Hematopoietic multipotent progenitor cell treated with erythropoietin and hydrocortisone succinate and interleukin-3 and kit ligand, for 4 days (in vitro differentiated cells): ENCODE data around the gene WDR86.

ENCODE experiments used
- DNase-seq: peaks from one replicate; pipeline ENCODE4 v3.0.0-alpha.2; 2015

WDR86 gene

GRCh38 chr7:151345576-151346469, 64.0 kb downstream of the WDR86 start:
- no peak for DNase-seq

DNA sequence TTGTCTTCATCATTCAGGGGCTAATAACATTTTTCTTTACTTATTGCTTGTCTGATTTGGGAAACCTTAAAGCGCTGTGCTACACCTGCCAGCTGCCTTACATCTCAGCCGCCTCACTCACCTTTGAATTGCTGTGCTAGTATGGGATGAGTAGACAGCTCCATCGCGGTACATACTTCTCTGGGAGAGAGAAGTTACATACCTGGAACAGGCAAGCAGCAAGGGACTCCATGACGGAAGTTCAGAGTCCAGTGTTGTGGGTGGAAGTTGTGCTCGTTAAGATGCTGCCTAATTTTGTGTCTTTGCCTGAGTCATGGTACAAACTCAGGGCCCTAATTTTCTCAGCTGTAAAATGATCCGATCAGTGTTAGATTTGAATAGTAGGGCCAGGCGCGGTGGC, 66.3 kb downstream of the WDR86 start:
- DNase-seq, result no peak

DNA sequence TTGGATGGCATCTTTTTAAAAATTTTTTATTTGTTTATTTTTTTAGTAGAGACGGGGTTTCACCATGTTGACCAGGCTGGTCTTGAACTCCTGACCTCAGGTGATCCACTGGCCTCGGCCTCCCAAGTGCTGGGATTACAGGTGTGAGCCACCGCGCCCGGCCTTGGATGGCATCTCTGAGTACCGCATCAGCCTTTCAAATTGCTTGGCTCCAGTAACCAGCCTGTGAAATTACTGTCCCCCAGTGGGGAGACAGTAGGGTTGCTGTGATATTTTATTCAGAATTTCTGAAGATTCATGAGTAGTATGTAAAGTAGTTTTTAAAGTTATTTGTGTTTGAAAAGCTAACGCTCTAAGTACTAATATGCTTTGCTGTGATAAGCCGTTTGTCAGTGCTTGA, 67.0 kb downstream of the WDR86 start:
- peak; percentile 29 for DNase-seq

GRCh38 chr7:151342102-151342646, 67.7 kb downstream of the WDR86 start:
- DNase-seq, result no peak

GRCh38 chr7:151341357-151342101, 68.3 kb downstream of the WDR86 start, which contains the start of gene NUB1:
TSS of gene NUB1 (plus strand) at chr7:151341812. CDS start at chr7:151345350, 3,538 bp downstream.
- peak; percentile 94 for DNase-seq

DNA sequence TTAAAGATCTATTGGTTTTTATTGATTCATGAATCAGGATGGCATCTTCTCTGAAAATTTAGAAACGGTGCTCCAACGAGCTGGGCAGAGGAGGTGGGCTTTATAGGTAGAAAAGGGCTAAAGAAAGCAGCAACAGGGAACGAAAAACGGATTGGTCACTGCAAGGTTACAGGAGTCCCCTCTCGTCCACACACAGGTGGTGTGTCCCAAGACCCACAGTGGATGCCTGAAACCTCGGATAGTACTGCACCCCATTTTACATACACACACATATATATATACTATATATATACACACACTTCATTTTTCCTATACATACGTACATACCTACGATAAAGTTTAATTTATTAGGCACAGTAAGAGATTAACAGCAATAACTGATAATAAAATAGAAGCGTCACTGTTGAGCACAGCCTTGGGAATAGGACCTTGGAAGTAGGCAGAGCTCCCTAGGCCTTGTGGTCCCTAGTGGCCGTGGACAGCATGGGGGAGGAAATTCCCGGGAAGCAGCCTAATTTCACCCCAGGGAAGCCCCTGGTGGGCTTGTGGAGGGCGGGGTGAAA, 69.0 kb downstream of the WDR86 start:
- no peak for DNase-seq

GRCh38 chr7:151339651-151340382, 70.0 kb downstream of the WDR86 start:
- peak; percentile 45 for DNase-seq

GRCh38 chr7:151338809-151339208, 71.0 kb downstream of the WDR86 start:
- DNase-seq, result no peak

GRCh38 chr7:151337346-151337745, 72.5 kb downstream of the WDR86 start:
- DNase-seq, result no peak

- DNase-seq, result no peak
Observed at GRCh38 chr7:151336027-151336708, 73.7 kb downstream of the WDR86 start.

GRCh38 chr7:151334628-151335027, 75.2 kb downstream of the WDR86 start:
- DNase-seq, result no peak
